Hepatocyte (in vitro differentiated cells): ENCODE results near the gene GAST.

Experiments
- EZH2 ChIP-seq: fragments of 200-600 bp; sonication (generic); IDR thresholded peaks from 2 replicates; pipeline ENCODE4 v1.6.1; 2016; ENCODE audit warnings: antibody characterized with exemption, mild to moderate bottlenecking, borderline replicate concordance
- TF ChIP-seq, protein P1 (sequence below): fragments of 200-600 bp; sonication (generic); IDR thresholded peaks from 2 replicates; pipeline ENCODE4 v1.5.1; 2016; ENCODE audit warnings: antibody characterized with exemption, mild to moderate bottlenecking; ENCODE audit not compliant: poor library complexity

DNA sequence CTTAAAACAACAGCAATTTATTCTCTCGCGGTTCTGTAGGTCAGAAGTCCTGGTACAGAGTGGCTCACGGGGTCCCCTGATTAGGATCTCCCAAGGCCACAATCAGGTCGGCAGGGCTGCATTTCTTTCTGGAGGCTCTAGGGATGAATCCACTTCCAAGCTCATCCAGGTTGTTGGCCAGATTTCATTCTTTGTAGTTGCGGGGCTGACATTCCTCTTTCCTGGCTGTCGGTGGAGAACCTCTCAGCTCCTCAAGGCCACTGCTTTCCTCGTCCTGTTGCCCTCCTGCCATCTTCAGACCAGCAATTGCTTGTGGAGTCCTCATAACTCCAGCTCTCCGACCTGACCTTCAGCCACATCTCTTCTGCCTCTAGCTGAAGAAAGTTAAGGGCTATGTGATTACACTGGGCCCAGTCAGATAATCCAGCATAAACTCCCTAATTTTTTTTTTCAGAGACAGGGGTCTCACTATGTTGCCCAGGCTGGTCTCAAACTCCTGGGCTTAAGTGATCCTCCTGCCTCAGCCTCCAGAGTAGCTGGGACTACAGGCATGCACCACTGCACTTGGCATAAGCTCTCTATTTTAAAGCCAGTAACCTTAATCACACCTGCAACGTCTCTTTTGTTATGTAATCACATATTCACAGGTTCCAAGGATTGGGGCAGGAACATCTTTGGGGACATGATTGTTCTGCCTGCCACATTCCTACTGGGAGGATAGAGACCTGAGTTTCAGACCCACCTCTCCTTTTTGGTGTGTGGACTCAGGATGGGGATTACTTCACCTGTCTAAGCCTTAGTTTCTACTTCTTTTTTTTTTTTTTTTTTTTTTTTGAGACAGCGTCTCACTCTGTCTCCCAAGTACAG lies 4.1 kb upstream of the GAST start:
- TF ChIP-seq, protein P1, sequence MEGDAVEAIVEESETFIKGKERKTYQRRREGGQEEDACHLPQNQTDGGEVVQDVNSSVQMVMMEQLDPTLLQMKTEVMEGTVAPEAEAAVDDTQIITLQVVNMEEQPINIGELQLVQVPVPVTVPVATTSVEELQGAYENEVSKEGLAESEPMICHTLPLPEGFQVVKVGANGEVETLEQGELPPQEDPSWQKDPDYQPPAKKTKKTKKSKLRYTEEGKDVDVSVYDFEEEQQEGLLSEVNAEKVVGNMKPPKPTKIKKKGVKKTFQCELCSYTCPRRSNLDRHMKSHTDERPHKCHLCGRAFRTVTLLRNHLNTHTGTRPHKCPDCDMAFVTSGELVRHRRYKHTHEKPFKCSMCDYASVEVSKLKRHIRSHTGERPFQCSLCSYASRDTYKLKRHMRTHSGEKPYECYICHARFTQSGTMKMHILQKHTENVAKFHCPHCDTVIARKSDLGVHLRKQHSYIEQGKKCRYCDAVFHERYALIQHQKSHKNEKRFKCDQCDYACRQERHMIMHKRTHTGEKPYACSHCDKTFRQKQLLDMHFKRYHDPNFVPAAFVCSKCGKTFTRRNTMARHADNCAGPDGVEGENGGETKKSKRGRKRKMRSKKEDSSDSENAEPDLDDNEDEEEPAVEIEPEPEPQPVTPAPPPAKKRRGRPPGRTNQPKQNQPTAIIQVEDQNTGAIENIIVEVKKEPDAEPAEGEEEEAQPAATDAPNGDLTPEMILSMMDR = no peak
- TF ChIP-seq EZH2 = no peak
